Calu3 (cell line): ENCODE data around the gene CBS. TPM values are rescaled to one million over a fixed set of nuclear protein-coding genes. Genes with fewer than 3 reads are reported as not detected.

Experiments
- BruUV-seq: library from RNA; stranded (reverse); fragments of 400-500 nt; replicated peaks from 2 replicates; lab custom pipeline; 2021; lab: Mats Ljungman, UMichigan
- CTCF ChIA-PET: fragments of 300-600 bp; sonication (Branson Sonifier 250); formaldehyde crosslinking; loops from one replicate; lab custom pipeline; 2022; ENCODE audit warnings: antibody characterized with exemption; lab: Charles Lee
- DNase-seq: peaks from one replicate; pipeline ENCODE4 v3.0.0; 2022
- H3K27ac Mint-ChIP-seq: one replicate; pipeline ENCODE4 v1.8.0; 2022; ENCODE audit warnings: mixed read lengths; ENCODE audit not compliant: unreplicated experiment
- H3K27me3 Mint-ChIP-seq: one replicate; pipeline ENCODE4 v1.8.0; 2022; ENCODE audit warnings: mixed read lengths; ENCODE audit not compliant: unreplicated experiment
- H3K36me3 Mint-ChIP-seq: one replicate; pipeline ENCODE4 v1.8.0; 2022; ENCODE audit warnings: mild to moderate bottlenecking, moderate library complexity, mixed read lengths; ENCODE audit not compliant: insufficient read depth, unreplicated experiment
- H3K4me1 Mint-ChIP-seq: one replicate; pipeline ENCODE4 v1.8.0; 2022; ENCODE audit warnings: mild to moderate bottlenecking, low read depth, mixed read lengths; ENCODE audit not compliant: unreplicated experiment
- H3K4me3 Mint-ChIP-seq: one replicate; pipeline ENCODE4 v1.8.0; 2022; ENCODE audit warnings: mild to moderate bottlenecking, low read depth, moderate library complexity, mixed read lengths; ENCODE audit not compliant: unreplicated experiment
- H3K9me3 Mint-ChIP-seq: one replicate; pipeline ENCODE4 v1.8.0; 2022; ENCODE audit warnings: low read depth, mixed read lengths; ENCODE audit not compliant: unreplicated experiment
- intact Hi-C: fragments of 100-400 bp; cut with micrococcal nuclease; formaldehyde crosslinking; loops from one replicate; pipeline ENCODE4 v1.10.0; 2022; ENCODE audit not compliant: unreplicated experiment
- total RNA-seq: library from RNA; stranded (reverse); gene quantifications from 2 replicates; pipeline ENCODE4 v1.2.3, GENCODE V29; 2022
- TF ChIP-seq, protein P1 (sequence below): fragments of 200-600 bp; IDR thresholded peaks from one replicate; pipeline ENCODE4 v1.8.0; 2022; ENCODE audit warnings: antibody characterized with exemption; ENCODE audit not compliant: unreplicated experiment

The CBS gene
- total RNA-seq, 1 experiment from 2014 or later: 124 TPM

DNA sequence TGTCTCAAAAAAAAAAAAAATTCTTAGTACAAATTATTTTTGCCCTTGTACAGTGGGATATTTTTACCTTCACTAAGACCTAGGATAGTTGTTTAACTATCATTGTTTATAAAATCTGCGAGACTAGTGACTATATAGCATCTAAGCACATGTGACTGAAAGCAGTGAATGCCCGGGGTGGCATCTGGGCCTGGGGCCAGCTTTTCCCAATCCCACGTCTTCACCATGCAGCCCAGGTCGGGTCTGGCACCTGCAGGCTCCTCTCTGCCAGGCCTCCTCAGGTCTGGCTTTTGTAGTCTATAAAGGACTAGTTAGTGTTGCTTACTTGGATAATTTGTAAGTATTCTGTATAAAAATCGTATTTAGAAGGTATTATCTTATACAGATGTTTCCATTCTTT, 40.8 kb downstream of the CBS start:
- intact Hi-C loops: no loop called here
- Mint-ChIP-seq H3K9me3 (no peaks in the 10 kb centered on the region), H3K4me1 (no peaks in the 10 kb centered on the region), H3K4me3 (no peak overlapping the region), H3K27ac (no peak overlapping the region), H3K36me3 (no peaks in the 10 kb centered on the region), H3K27me3 (no peaks in the 10 kb centered on the region)
- CTCF ChIA-PET: no interaction called here
- BruUV-seq: no TSS peak
- TF ChIP-seq, protein P1, sequence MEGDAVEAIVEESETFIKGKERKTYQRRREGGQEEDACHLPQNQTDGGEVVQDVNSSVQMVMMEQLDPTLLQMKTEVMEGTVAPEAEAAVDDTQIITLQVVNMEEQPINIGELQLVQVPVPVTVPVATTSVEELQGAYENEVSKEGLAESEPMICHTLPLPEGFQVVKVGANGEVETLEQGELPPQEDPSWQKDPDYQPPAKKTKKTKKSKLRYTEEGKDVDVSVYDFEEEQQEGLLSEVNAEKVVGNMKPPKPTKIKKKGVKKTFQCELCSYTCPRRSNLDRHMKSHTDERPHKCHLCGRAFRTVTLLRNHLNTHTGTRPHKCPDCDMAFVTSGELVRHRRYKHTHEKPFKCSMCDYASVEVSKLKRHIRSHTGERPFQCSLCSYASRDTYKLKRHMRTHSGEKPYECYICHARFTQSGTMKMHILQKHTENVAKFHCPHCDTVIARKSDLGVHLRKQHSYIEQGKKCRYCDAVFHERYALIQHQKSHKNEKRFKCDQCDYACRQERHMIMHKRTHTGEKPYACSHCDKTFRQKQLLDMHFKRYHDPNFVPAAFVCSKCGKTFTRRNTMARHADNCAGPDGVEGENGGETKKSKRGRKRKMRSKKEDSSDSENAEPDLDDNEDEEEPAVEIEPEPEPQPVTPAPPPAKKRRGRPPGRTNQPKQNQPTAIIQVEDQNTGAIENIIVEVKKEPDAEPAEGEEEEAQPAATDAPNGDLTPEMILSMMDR: no peak
- no peak for DNase-seq

DNA sequence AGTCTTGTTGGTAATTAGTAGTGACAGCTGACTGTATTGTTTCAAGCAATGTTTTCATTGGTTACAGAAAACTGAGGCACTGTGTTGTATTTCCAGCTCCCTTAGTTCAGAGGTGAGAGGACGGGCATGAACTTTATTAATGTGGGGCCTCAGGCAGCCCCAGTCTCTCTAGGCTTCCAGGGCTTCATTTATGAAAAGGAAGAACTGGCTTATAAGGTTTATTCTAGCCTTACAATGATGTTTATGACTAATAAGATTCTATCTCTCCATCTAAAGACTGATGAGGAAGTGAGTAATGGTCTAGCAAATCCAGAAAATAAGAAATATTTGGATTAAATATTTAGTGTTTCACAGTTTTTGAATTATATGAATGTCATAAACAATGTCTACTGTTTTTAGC, 41.5 kb downstream of the CBS start:
- H3K4me3 Mint-ChIP-seq: no peak overlapping the region

DNA sequence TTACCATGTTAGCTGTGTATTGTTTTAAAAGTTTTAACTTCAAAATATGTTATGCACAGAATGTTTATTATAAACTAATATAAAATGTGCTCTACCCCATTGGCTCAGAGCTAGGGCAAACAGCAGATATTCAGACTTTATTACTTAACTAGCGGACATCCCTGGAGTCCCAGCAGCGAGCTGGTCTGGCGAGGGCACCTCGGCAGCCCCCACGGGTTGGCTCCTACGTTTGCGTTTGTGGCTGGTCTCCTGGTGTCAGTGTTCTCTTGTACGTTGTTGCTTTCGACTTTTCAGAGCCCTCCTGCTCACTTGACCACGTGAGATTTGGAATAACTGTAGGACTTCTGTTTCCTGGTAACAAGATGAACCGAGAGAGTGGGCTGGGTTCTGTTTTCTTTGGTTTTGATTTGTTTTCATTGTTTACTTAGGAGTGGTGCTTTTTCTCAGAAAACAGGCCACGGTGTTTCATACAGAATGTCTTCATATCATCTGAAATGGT, 44.5 kb downstream of the CBS start:
- H3K27me3 Mint-ChIP-seq: no peaks in the 10 kb centered on the region
- no TSS peak for BruUV-seq
- H3K9me3 Mint-ChIP-seq: no peaks in the 10 kb centered on the region
- peaks cover 14% of the 10 kb centered on the region for H3K36me3 Mint-ChIP-seq
- intact Hi-C loops: no loop called here
- no peak overlapping the region for H3K4me3 Mint-ChIP-seq
- CTCF ChIA-PET: no interaction called here
- no peak overlapping the region for H3K27ac Mint-ChIP-seq
- no peaks in the 10 kb centered on the region for H3K4me1 Mint-ChIP-seq
- no peak for DNase-seq
- TF ChIP-seq, protein P1: no peak

More for the DNA sequence above, 41.5 kb downstream of the CBS start:
- intact Hi-C loops: no loop called here
- TF ChIP-seq, protein P1: no peak
- CTCF ChIA-PET: no interaction called here
- H3K36me3 Mint-ChIP-seq: peaks cover 7% of the 10 kb centered on the region
- DNase-seq: no peak
- no peaks in the 10 kb centered on the region for H3K9me3 Mint-ChIP-seq
- BruUV-seq: no TSS peak
- no peak overlapping the region for H3K27ac Mint-ChIP-seq
- no peaks in the 10 kb centered on the region for H3K27me3 Mint-ChIP-seq
- no peaks in the 10 kb centered on the region for H3K4me1 Mint-ChIP-seq

DNA sequence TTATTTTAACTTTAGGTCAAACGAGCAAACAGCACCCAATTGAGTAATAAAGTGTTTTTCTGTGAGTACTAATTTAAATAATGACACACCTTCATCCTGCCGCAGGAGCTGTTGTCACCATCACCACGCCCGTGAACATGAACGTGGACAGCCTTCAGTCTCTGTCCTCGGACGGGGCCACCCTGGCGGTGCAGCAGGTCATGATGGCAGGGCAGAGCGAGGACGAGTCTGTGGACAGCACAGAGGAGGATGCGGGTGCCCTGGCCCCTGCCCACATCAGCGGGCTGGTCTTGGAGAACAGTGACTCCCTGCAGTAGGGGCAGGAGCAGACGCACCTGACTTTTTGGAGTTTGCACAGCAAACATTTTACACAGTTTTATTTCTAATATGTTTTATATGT, 45.9 kb downstream of the CBS start:
- intact Hi-C loops: no loop called here
- CTCF ChIA-PET: no interaction called here
- Mint-ChIP-seq H3K4me1 (no peaks in the 10 kb centered on the region), H3K27ac (no peak overlapping the region), H3K4me3 (no peak overlapping the region), H3K36me3 (peaks cover 14% of the 10 kb centered on the region), H3K27me3 (no peaks in the 10 kb centered on the region), H3K9me3 (no peaks in the 10 kb centered on the region)
- TF ChIP-seq, protein P1: no peak
- no TSS peak for BruUV-seq
- no peak for DNase-seq
